ENCODE measurements around the gene NR2C1. TPM values are rescaled to one million over a fixed set of nuclear protein-coding genes. Genes with fewer than 3 reads are reported as not detected.

NR2C1 gene
- total RNA-seq, 1 experiment from 2014 or later: 26.3 TPM

DNA sequence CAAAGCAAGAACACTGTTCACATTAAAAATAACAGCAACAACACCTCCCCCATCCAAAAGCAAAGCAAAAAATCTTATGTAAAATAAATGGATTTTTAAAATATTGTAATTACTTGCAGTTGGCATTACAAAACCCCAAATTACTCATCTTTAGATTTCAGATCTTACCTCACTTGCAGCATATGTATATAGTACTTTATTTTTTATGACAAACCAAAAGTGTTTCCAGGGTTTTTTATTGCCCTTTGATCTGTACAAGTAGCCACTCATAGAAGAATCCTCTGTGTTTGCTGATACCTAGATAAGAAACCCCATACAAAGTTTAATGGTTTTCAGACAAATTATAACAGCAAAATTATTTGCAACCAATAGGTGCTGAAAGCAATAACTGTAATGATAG is 12.2 kb upstream of the NR2C1 start:
- no peak for DNase-seq (ENCODE audit: low read depth)

DNA sequence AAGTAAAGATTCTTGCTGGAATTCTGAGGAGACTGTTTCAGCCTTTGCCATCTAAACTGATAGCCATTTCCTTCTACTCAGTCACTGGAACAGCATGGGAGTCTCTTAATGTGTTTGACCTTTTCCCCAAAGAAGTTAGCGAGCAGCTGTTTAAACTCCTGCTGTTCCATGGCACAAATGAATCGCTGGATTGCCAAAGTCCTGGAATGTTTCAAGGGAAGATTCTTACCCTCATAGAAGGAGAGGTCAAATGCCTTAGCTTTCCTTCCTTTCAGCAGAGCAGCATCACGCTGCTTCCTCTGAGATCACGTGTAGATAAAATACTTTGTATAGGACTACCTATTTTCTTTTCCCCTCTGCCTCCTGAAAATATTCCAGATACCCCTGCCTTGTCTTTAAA is 10.5 kb upstream of the NR2C1 start:
- no peak for DNase-seq (ENCODE audit: low read depth)

DNA sequence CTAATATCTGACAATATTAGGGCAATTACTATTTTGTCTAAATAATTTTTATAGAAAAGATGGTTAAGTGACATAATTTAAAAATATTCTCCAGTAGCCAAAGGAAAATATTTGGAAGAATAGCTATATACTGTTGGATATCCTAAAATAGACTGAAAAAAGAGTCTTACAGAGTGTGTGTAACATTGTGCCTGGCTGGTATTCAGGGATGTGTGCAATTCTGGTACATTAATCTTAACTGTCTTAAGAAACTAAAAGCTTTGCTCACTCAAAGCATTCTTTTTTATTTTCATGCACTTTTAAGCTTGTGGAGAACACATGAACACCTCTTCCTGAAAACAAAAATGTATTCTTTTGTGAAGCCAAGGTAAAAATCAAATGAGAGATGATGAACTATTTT is 10.1 kb upstream of the NR2C1 start:
- no peak for DNase-seq (ENCODE audit: low read depth)

- DNase-seq (ENCODE audit: low read depth): no peak
Measured at GRCh38 chr12:95077341-95077740, 3.9 kb upstream of the NR2C1 start.

DNA sequence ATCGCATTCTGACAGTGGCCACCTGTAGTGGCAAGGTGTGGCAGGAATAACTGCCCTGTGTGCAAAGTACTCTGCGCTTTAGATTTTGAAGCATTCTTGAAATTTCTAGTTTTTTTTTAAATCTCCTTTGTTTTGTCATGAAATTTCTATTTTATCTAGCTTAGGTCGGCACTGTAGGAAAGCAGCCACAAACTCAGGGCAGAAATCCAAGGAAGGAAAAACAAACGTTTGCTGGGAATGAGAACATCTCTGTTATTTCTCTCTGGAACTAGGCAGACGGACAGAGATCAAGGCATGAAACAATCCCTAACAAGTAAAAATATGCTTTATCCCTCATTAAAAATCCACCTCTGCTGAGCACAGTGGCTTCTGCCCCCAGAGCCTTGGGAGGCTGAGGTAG is 1.3 kb upstream of the NR2C1 start:
- no peak for DNase-seq (ENCODE audit: low read depth)

- no peak for DNase-seq (ENCODE audit: low read depth)
Measured at GRCh38 chr12:95073698-95074520, 491 bp upstream of the NR2C1 start.

- DNase-seq (ENCODE audit: low read depth): no peak
Measured at GRCh38 chr12:95070378-95070777, 3.0 kb downstream of the NR2C1 start.

DNA sequence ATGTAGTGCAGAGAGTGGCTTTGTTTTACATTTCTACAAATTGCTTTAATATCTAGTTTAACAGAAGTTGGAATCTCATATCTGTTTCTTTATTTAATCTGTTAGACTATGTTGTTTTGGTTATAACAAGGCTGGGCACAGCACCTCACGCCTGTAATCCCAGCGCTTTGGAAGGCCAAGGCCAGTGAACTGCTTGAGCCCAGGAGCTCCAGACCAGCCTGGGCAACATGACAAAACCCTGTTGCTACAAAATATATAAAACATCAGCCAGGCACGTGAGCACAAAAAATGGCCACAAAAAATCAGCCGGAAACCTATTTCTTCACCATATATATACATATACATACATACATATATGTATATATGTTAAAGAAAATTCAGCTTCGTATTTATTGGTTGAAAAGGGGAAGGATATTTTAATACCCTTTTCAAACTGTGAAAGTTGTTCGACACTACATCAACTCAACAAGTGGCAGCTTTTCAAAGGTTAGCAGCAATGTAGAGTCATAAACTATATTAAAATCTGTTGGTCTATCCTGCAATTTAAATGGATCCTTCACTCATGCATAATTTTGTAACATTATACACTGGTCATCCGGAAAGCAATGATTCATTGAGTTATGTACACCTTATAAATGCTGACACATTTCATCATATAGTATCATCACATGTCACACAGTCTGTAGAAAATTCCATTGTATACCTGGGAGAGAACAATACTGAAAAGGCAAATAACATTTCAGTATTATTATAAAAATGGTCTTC is 7.1 kb downstream of the NR2C1 start:
- no peak for DNase-seq (ENCODE audit: low read depth)

GRCh38 chr12:95060951-95061350 is 12.5 kb downstream of the NR2C1 start:
- DNase-seq (ENCODE audit: low read depth): no peak

DNA sequence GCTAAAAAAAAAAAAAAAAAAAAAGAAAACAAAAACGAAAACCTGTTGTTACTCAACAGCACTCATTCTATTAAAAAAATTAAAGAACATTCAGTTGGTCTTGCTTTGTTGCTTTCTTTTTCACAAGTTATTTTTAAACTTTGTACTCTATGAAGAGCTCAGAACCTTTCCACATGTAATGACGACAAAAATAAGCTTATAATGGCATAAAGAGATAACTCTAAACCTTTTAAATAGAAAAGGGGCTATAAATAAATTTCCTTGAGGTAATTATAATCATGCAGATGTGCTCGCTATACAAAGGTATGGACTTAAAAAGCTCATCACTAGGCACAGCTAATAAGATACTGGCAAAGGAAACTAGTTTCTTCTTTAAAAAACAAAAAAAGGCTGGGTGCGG is 13.4 kb downstream of the NR2C1 start:
- no peak for DNase-seq (ENCODE audit: low read depth)

GRCh38 chr12:95057424-95057823 is 16.0 kb downstream of the NR2C1 start:
- peak; percentile 36 for DNase-seq (ENCODE audit: low read depth)

GRCh38 chr12:95055057-95055456 is 18.4 kb downstream of the NR2C1 start:
- no peak for DNase-seq (ENCODE audit: low read depth)

DNA sequence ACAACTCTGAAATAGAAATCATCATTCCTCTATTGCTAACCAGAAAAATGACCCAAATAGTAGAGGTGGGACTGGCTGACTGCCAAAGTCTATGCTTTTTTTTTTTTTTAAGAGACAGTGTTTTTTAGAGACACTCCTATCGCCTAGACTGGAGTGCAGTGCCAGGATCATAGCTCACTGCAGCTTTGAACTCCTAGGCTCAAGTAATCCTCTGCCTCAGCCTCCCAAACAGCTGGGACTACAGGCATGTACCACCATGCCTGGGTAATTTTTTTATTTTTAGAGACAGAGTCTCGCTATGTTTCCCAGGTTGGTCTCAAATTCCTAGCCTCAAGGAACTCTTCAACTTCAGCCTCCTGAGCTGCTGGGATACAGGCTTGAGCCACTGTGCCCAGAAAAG is 19.2 kb downstream of the NR2C1 start:
- no peak for DNase-seq (ENCODE audit: low read depth)

GRCh38 chr12:95051241-95051640 is 22.2 kb downstream of the NR2C1 start:
- no peak for DNase-seq (ENCODE audit: low read depth)

DNA sequence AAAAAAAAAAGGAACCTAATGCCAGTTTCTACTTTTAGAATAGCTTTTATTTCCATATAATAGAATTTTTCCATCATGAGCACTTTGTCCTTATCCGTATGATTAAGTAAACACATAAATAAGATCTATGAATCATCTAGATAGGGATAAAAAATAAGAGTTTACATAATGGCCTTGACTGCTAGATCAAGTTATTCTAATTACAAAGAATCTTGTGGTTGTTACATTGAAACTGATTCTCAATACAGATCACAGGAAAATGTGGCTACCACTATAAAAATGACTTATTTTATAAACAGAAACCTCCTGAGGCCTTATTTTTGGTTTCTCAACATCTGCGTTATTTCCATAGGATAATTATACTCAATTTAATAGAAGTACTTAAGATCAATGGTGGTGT is 35.5 kb downstream of the NR2C1 start:
- peak; percentile 52 for DNase-seq (ENCODE audit: low read depth)

GRCh38 chr12:95034750-95035149 is 38.7 kb downstream of the NR2C1 start:
- DNase-seq (ENCODE audit: low read depth): no peak

- DNase-seq (ENCODE audit: low read depth): no peak
Measured at GRCh38 chr12:95022477-95022876, 50.9 kb downstream of the NR2C1 start.

GRCh38 chr12:95017482-95017881 is 55.9 kb downstream of the NR2C1 start:
- DNase-seq (ENCODE audit: low read depth): no peak

DNA sequence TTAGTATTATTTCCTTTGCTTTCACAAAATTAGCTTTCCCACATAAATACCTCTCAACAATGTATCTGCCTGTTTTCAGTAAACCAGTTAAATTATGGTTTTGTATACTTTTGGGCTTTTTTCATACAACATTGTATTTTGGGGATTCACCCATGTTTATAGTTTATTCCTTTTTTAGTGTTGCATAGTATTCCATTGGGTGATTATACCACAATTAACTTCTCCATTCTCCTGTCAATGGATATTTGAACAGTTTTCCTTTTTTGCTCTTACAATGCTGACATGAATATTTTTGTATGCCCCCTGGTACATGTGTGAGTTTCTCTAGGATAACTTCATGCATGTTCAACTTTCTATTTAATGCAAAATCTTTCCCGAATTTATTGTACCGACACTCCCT is 57.3 kb downstream of the NR2C1 start:
- no peak for DNase-seq (ENCODE audit: low read depth)

- DNase-seq (ENCODE audit: low read depth): no peak
Measured at GRCh38 chr12:95014554-95014953, 58.9 kb downstream of the NR2C1 start.

DNA sequence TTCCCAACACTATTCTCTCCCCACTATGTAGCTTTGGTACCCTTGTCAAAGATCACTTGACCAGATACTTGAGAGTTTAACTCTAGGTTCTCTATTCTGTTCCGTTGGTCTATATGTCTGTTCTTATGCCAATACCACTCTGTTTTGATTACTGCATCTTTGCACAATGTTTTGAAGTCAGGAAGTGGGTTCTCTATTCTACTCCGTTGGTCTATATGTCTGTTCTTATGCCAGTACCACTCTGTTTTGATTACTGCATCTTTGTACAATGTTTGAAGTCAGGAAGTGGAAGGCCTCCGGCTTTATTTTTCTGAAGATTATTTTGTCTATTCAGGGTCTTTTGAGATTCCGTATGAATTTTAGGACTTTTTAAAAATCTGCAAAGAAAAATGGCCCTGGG is 67.2 kb downstream of the NR2C1 start:
- DNase-seq (ENCODE audit: low read depth): no peak

GRCh38 chr12:95004610-95005009 is 68.8 kb downstream of the NR2C1 start:
- DNase-seq (ENCODE audit: low read depth): no peak

- DNase-seq (ENCODE audit: low read depth): no peak
Measured at GRCh38 chr12:95003921-95004272, 69.5 kb downstream of the NR2C1 start.
